HG03520 (cell line): ENCODE data around the gene KIAA1191.
"Not testable (repeated sequence)": the region's sequence is repeated elsewhere in the genome, so short reads cannot be mapped to it uniquely, and the experiment has no call there.

ENCODE experiments used
- ATAC-seq: cut with Tn5 transposase; IDR thresholded peaks from one replicate; pipeline ENCODE4 v1.9.1; 2021; ENCODE audit warnings: mild to moderate bottlenecking, moderate library complexity; ENCODE audit not compliant: unreplicated experiment

KIAA1191 gene

GRCh38 chr5:176361437-176362232 lies at the start of gene KIAA1191:
Gene KIAA1191, minus strand, starts transcription at chr5:176361764. Its CDS starts 2,256 bp downstream, at chr5:176359508.
- peak; percentile 83 for ATAC-seq

- ATAC-seq, result no peak
Measured at GRCh38 chr5:176410486-176411180, 49.1 kb upstream of the KIAA1191 start.

GRCh38 chr5:176409765-176410164 lies 48.2 kb upstream of the KIAA1191 start:
- no peak for ATAC-seq

- no peak for ATAC-seq
Measured at GRCh38 chr5:176408590-176408989, 47.0 kb upstream of the KIAA1191 start.

GRCh38 chr5:176408252-176408573 lies 46.6 kb upstream of the KIAA1191 start:
- not testable (repeated sequence) for ATAC-seq

- ATAC-seq, result no peak
Measured at GRCh38 chr5:176407456-176408251, 46.1 kb upstream of the KIAA1191 start.

GRCh38 chr5:176406436-176407052 lies 45.0 kb upstream of the KIAA1191 start:
- ATAC-seq, result no peak

- ATAC-seq, result no peak
Measured at GRCh38 chr5:176405656-176406435, 44.3 kb upstream of the KIAA1191 start.

GRCh38 chr5:176401281-176402205 lies 40.0 kb upstream of the KIAA1191 start:
- ATAC-seq, result no peak

- ATAC-seq, result no peak
Measured at GRCh38 chr5:176400382-176401156, 39.0 kb upstream of the KIAA1191 start.

- no peak for ATAC-seq
Measured at GRCh38 chr5:176397736-176398420, 36.3 kb upstream of the KIAA1191 start.

GRCh38 chr5:176396330-176396729 lies 34.8 kb upstream of the KIAA1191 start:
- ATAC-seq, result no peak

GRCh38 chr5:176394881-176395675 lies 33.5 kb upstream of the KIAA1191 start:
- ATAC-seq, result no peak

- no peak for ATAC-seq
Measured at GRCh38 chr5:176394096-176394495, 32.5 kb upstream of the KIAA1191 start.

GRCh38 chr5:176392526-176392925 lies 31.0 kb upstream of the KIAA1191 start:
- no peak for ATAC-seq

- no peak for ATAC-seq
Measured at GRCh38 chr5:176391999-176392398, 30.4 kb upstream of the KIAA1191 start.

GRCh38 chr5:176391479-176391878 lies 29.9 kb upstream of the KIAA1191 start:
- ATAC-seq, result no peak
